SK-N-SH treated with all-trans-retinoic acid at 6 μM for 48 hours (cell line): ENCODE results near the gene USP1.

ENCODE experiments used
- ATAC-seq: fragments of 200-7000 bp; cut with Tn5 transposase; 3 replicates; pipeline ENCODE4 v1.9.1; 2020; ENCODE audit warnings: mild to moderate bottlenecking, moderate library complexity
- BACH2 ChIP-seq: fragments of 250-450 bp; sonication (Bioruptor Pico); IDR thresholded peaks from 2 replicates; pipeline ENCODE4 v1.9.0; 2021; ENCODE audit warnings: mild to moderate bottlenecking, borderline replicate concordance
- CREB5 ChIP-seq: fragments of 250-450 bp; sonication (Bioruptor Pico); IDR thresholded peaks from 2 replicates; pipeline ENCODE4 v1.5.1; 2020; ENCODE audit warnings: low read depth, mild to moderate bottlenecking, moderate library complexity
- CSDC2 ChIP-seq: fragments of 250-450 bp; sonication (Bioruptor Pico); IDR thresholded peaks from 2 replicates; pipeline ENCODE4 v1.5.0; 2020; ENCODE audit warnings: mild to moderate bottlenecking, moderate library complexity
- CSRNP3 ChIP-seq: fragments of 250-450 bp; sonication (Bioruptor Pico); IDR thresholded peaks from 2 replicates; pipeline ENCODE4 v1.5.1; 2021; ENCODE audit warnings: mild to moderate bottlenecking, moderate library complexity
- ESRRG ChIP-seq: fragments of 250-450 bp; sonication (Bioruptor Pico); IDR thresholded peaks from 2 replicates; pipeline ENCODE4 v1.6.1; 2021; ENCODE audit warnings: mild to moderate bottlenecking
- GLIS3 ChIP-seq: fragments of 250-450 bp; sonication (Bioruptor Pico); IDR thresholded peaks from 2 replicates; pipeline ENCODE4 v1.5.0; 2020; ENCODE audit warnings: mild to moderate bottlenecking, moderate library complexity
- ISL1 ChIP-seq: fragments of 250-450 bp; sonication (Bioruptor Pico); IDR thresholded peaks from 2 replicates; pipeline ENCODE4 v2.1.2; 2022; ENCODE audit warnings: mild to moderate bottlenecking, moderate library complexity
- PATZ1 ChIP-seq: fragments of 250-450 bp; sonication (Bioruptor Pico); IDR thresholded peaks from 2 replicates; pipeline ENCODE4 v1.8.0; 2020; ENCODE audit warnings: mild to moderate bottlenecking, moderate library complexity, borderline replicate concordance
- POU6F1 ChIP-seq: fragments of 250-450 bp; sonication (Bioruptor Pico); IDR thresholded peaks from 2 replicates; pipeline ENCODE4 v1.8.0; 2021; ENCODE audit warnings: low read depth, mild to moderate bottlenecking, moderate library complexity, borderline replicate concordance
- PPARA ChIP-seq: fragments of 250-450 bp; sonication (Bioruptor Pico); IDR thresholded peaks from 2 replicates; pipeline ENCODE4 v1.5.0; 2020; ENCODE audit warnings: mild to moderate bottlenecking, borderline replicate concordance
- RARB ChIP-seq: fragments of 250-450 bp; sonication (Bioruptor Pico); IDR thresholded peaks from 2 replicates; pipeline ENCODE4 v1.8.0; 2021; ENCODE audit warnings: mild to moderate bottlenecking, moderate library complexity
- SNAI2 ChIP-seq: fragments of 250-450 bp; sonication (Bioruptor Pico); IDR thresholded peaks from 2 replicates; pipeline ENCODE4 v1.5.0; 2020; ENCODE audit warnings: mild to moderate bottlenecking, moderate library complexity
- TCF4 ChIP-seq: fragments of 250-450 bp; sonication (Bioruptor Pico); IDR thresholded peaks from 2 replicates; pipeline ENCODE4 v1.8.0; 2021; ENCODE audit warnings: mild to moderate bottlenecking, moderate library complexity, borderline replicate concordance
- TOX ChIP-seq: fragments of 250-450 bp; sonication (Bioruptor Pico); IDR thresholded peaks from 2 replicates; pipeline ENCODE4 v1.8.0; 2021; ENCODE audit warnings: mild to moderate bottlenecking, moderate library complexity, borderline replicate concordance
- TSHZ2 ChIP-seq: fragments of 250-450 bp; sonication (Bioruptor Pico); IDR thresholded peaks from 2 replicates; pipeline ENCODE4 v1.5.0; 2020; ENCODE audit warnings: mild to moderate bottlenecking, moderate library complexity
- ZFP3 ChIP-seq: fragments of 250-450 bp; sonication (Bioruptor Pico); IDR thresholded peaks from 2 replicates; pipeline ENCODE4 v1.5.0; 2020; ENCODE audit warnings: mild to moderate bottlenecking, moderate library complexity
- ZNF565 ChIP-seq: fragments of 450-650 bp; formaldehyde crosslinking; conservative IDR thresholded peaks from 2 replicates; pipeline ENCODE4 v1.5.0; 2020; ENCODE audit warnings: low read depth, mild to moderate bottlenecking, moderate library complexity
- ZNF70 ChIP-seq: fragments of 450-650 bp; formaldehyde crosslinking; IDR thresholded peaks from 2 replicates; pipeline ENCODE4 v1.5.0; 2020; ENCODE audit warnings: mild to moderate bottlenecking, moderate library complexity
- ZNF8 ChIP-seq: fragments of 450-650 bp; formaldehyde crosslinking; IDR thresholded peaks from 2 replicates; pipeline ENCODE4 v1.5.0; 2020; ENCODE audit warnings: mild to moderate bottlenecking, moderate library complexity

USP1 gene

GRCh38 chr1:62492521-62492920, 55.7 kb downstream of the USP1 start:
- ATAC-seq = no peak

GRCh38 chr1:62493656-62494055, 56.8 kb downstream of the USP1 start:
- peak; percentile 93 for ATAC-seq
- TF ChIP-seq PPARA (CRISPR knock-in tag) (no peak), CSRNP3 (CRISPR knock-in tag) (no peak), ZNF8 (no peak), CSDC2 (CRISPR knock-in tag) (no peak), PATZ1 (CRISPR knock-in tag) (no peak), CREB5 (CRISPR knock-in tag) (no peak)

More at GRCh38 chr1:62492521-62492920, 55.7 kb downstream of the USP1 start:
- TF ChIP-seq POU6F1 (CRISPR knock-in tag) (no peak), ZFP3 (CRISPR knock-in tag) (no peak), GLIS3 (CRISPR knock-in tag) (no peak), ESRRG (no peak), SNAI2 (no peak), PATZ1 (CRISPR knock-in tag) (no peak), CREB5 (CRISPR knock-in tag) (no peak), RARB (CRISPR knock-in tag) (no peak), ZNF70 (CRISPR knock-in tag) (no peak), ZNF565 (CRISPR knock-in tag) (no peak), CSRNP3 (CRISPR knock-in tag) (no peak), ZNF8 (no peak), TCF4 (CRISPR knock-in tag) (no peak), ISL1 (no peak), TOX (CRISPR knock-in tag) (no peak), CSDC2 (CRISPR knock-in tag) (no peak), BACH2 (CRISPR knock-in tag) (no peak), TSHZ2 (CRISPR knock-in tag) (no peak)
- TF ChIP-seq, all 23 proteins: peak for 0
